G401.6 (cell line): ENCODE results near the gene SYT8.

Experiments
- FAIRE-seq: peaks from 2 replicates; lab custom pipeline; 2012; peaks lifted over from hg19 to GRCh38; lab: Jason Lieb, UNC

Gene SYT8

GRCh38 chr11:1860108-1860507 is 25.3 kb downstream of the SYT8 start:
- no peak for FAIRE-seq

GRCh38 chr11:1861435-1862411 is 26.9 kb downstream of the SYT8 start:
- FAIRE-seq, result no peak

DNA sequence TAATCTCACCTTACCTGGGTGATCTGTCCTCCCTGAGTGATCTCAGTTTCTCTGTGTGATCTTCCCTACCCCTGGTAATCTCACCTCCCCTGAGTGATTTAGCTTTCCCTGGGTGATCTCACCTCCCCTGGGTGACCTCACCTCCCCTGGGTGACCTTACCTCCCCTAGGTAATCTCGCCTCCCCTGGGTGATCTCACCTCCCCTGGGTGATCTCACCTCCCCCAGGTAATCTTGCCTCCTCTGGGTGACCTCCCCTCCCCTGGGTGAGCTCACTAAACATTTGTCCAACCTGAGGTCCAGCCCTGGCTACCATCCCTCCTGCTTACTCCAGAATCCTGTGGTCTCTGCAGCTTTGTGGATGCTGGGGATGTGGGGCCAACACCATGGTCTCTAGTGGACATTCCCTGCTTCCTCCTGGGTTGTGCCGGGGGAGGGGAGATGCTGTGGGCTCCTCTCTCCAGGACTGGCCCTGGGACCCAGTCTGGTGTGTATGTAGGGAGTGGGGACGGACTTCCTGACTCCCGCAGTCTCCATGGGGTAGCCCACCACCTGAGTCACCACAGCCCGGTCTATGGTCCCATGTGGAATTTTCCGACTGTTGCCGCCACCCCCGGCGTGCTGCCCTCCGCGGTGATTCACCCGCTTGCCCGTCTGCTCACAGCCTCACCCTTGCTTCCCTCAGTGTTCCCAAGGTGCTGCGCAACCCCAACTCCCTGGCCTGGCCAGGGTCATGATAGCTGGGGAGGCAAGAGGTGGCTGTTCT is 28.0 kb downstream of the SYT8 start:
- no peak for FAIRE-seq

DNA sequence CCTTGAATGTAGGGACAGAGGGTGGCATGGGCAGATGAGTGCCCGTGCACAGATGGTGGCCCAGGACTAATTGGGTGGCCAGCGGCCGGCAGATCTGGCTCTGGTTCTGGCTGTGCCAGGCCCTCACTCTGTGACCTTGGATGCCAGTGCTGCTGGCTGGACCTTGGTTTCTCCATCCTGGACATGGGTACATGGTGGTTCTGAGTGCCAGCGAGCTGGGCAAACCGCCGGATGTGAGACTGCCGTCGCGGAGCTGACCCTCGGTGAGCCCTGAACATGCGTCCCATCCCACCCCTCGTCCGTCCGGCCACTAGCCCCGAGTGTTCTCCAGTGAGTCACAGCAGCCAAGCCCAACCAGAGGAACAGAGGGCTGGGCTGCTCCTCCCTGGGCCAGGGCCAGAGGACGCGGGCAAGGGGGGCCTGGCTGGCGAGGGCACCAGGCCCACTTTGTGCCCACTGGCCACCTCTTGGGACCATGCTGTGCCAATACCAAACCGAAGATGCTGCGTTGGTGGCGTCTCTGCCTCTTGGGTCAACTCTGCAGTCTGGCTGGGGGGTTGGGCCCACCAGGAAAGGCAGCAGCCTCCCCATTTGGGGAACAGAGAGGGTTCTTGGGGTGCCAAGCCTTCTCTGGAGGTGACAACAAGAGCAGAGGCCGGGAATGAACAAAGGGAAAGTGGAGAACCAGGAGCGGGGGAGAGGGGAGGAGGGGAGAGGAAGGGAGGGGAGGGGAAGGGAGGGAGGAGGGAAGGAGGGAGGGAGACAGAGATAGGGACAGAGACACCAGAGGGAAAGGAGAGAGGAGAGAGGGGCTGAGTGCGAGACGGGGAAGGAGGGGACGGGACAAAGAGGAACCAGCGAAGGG is 28.8 kb downstream of the SYT8 start:
- no peak for FAIRE-seq

GRCh38 chr11:1864231-1864630 is 29.4 kb downstream of the SYT8 start:
- FAIRE-seq, result no peak

GRCh38 chr11:1864831-1865665 is 30.3 kb downstream of the SYT8 start:
- no peak for FAIRE-seq

DNA sequence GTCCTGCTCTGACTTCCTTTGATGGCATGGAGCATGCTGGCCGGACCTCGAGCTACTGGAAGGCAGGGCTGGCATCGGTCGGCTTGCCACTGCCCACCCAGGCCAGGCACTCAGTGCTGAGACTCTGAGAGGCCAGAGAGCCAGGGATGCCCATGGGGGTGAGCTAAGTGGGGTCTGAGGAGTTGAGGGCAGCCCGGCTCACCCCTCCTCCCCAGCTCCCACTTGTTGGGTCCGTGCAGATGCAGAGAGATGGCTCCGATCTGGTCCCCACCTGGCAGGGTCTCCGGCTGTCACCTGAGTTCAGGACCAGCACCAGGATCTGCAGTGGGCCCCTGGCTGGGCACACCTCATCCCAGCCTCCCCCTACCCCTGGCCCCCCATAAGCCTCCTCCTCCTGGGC is 31.4 kb downstream of the SYT8 start:
- FAIRE-seq, result no peak

- no peak for FAIRE-seq
These were observed 32.0 kb downstream of the SYT8 start for GRCh38 chr11:1866776-1867175.

DNA sequence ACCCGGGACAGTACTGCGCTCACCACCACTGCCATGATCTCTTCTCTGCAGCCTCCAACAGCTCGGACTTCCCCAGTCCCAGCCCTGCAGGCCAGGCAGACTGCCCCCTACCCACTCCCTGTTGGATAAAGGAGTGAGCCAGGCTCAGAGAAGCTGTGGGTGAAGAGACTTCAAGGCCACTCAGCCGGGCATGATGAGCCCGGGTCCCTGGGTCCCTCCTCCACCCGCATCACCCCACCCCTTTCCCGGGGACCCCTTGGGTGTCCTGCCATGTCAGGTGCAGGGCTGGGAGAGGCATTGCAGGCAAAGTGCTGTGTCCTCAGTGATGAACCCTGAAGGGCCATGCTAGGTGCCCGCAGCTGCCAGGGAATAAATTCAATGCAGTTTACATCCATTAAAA is 32.6 kb downstream of the SYT8 start:
- FAIRE-seq, result no peak

- FAIRE-seq, result no peak
These were observed 33.4 kb downstream of the SYT8 start for GRCh38 chr11:1868056-1868635.

DNA sequence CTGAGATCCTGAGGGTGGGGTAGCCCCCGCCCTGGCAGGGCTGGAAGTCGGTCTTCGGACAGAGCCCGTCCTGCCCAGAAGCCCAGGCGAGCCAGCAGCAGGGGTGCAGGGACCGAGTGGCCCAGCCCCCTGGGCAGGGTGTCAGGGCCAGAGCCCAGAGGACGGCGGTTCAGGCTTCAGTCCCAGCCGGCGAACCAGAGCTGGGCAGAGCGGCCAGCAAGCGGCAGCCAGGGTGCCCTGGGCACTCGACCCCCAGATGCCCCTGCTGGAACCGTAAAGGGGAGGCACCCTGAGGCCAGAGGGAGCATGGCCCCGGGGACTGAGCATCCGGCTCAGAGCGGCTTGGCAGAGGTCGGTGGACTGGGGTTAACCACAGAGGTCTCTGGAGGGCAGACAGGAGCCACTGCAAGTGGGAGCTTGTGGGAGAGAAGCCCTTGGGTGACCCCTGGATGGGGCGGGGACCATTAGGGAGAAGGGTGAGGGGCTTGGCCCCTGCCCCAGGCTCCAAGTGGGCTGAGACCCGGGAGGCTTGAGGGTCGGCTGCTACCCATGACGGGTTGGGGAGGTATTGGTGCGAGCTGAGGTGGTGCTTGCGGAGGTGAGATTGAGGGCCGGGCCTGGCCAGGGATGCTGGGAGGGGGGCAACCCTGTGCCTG is 34.0 kb downstream of the SYT8 start:
- no peak for FAIRE-seq

- FAIRE-seq, result no peak
These were observed 34.9 kb downstream of the SYT8 start for GRCh38 chr11:1869427-1870325.

- no peak for FAIRE-seq
These were observed 35.5 kb downstream of the SYT8 start for GRCh38 chr11:1870326-1870696.

- FAIRE-seq, result no peak
These were observed 36.1 kb downstream of the SYT8 start for GRCh38 chr11:1870721-1871466.

GRCh38 chr11:1871531-1871930 is 36.7 kb downstream of the SYT8 start:
- FAIRE-seq, result no peak

DNA sequence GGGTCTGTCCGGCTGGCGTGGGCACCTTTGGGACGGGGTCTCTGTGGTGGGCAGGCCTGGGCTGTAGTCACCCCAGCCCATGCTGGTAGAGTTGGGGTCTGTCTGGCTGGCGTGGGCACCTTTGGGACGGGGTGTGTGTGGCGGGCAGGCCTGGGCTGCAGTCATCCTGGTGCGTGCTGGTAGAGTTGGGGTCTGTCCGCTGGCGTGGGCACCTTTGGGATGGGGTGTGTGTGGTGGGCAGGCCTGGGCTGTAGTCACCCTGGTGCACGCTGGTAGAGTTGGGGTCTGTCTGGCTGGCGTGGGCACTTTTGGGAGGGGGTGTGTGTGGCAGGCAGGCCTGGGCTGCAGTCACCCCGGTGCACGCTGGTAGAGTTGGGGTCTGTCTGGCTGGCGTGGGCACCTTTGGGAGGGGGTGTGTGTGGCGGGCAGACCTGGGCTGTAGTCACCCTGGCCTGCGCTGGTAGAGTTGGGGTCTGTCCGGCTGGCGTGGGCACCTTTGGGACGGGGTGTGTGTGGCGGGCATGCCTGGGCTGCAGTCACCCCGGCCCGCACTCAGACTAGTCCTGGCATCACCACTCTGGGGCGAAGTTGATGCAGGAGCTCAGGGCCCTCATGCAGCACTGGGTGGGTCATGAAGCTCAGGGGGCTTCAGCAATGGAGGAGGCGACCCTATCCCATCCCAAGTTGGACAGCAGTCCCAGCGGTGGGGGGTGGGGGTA is 37.6 kb downstream of the SYT8 start:
- no peak for FAIRE-seq

GRCh38 chr11:1873048-1873812 is 38.4 kb downstream of the SYT8 start:
- no peak for FAIRE-seq
